Pancreas (tissue), 10 donors: Measurements from ENCODE around the gene TRIP10. TPM values are rescaled to one million over a fixed set of nuclear protein-coding genes. Genes with fewer than 3 reads are reported as not detected.

Experiments
- ATAC-seq, 4 donors: fragments of 200-7000 bp; cut with Tn5 transposase; one replicate each; pipeline versions ENCODE4 v1.8.0 to v1.9.1; 2020; ENCODE audit warnings: mild to moderate bottlenecking in 4 of 4, moderate library complexity in 4 of 4
- DNase-seq, 6 donors: peaks; one replicate each; pipeline ENCODE4 v3.0.0-alpha.2; 2020
- FAIRE-seq: peaks from 2 replicates; lab custom pipeline; 2012; peaks lifted over from hg19 to GRCh38; lab: Jason Lieb, UNC
- H3K27ac ChIP-seq, 4 donors: fragments of 200-600 bp; sonication (generic); 1 replicate in 3 of 4; 2 replicates in 1 of 4; pipeline versions ENCODE4 v1.5.0 to v1.8.0; 2020
- H3K27me3 ChIP-seq, 4 donors: fragments of 200-600 bp; one replicate each; pipeline ENCODE4 v1.8.0; 2021
- H3K36me3 ChIP-seq, 3 donors: fragments of 200-600 bp; sonication (generic) in 1 of 3; one replicate each; pipeline versions ENCODE4 v1.5.0 to v1.8.0; 2020 to 2021
- H3K4me1 ChIP-seq, 3 donors: fragments of 200-600 bp; one replicate each; pipeline ENCODE4 v1.8.0; 2021
- H3K4me3 ChIP-seq, 4 donors: fragments of 200-600 bp; sonication (generic) in 2 of 4; one replicate each; pipeline versions ENCODE4 v1.5.0 to v1.8.0; 2020 to 2021
- H3K9me3 ChIP-seq, 4 donors: fragments of 200-600 bp; one replicate each; pipeline ENCODE4 v1.8.0; 2021
- WGBS, 2 donors: extraction: QIAGEN DNeasy Blood & Tissue Kit; methylation state at CpG; one replicate each; pipeline ENCODE4 v1.1.7; 2013; 5-methylcytosine and 5-hydroxymethylcytosine counted together
- intact Hi-C, 3 donors: fragments of 100-400 bp; cut with DNase I; formaldehyde crosslinking; loops; one replicate each; pipeline versions ENCODE4 v1.11.1 to v1.14.2; 2022
- polyA plus RNA-seq, 2 donors: library from polyadenylated mRNA; stranded (reverse); fragments of 200-250 nt; gene quantifications; one replicate each; pipeline ENCODE4 v1.2.3, GENCODE V29; 2013
- total RNA-seq, 6 donors: library from RNA; stranded (reverse); fragmentation: NEBNext Ultra II Directional in 4 of 6; extraction: Animal tissue kit (Norgen Biotek cat#: 25700) in 4 of 6; gene quantifications; one replicate each; pipeline versions ENCODE4 v1.2.1 to v1.2.4, GENCODE V29; 2021 to 2023
- TF ChIP-seq, protein P1 (sequence below), 4 donors: fragments of 200-600 bp; sonication (generic) in 3 of 4; IDR thresholded peaks; one replicate each; pipeline versions ENCODE4 v1.5.0 to v1.8.0; 2021; ENCODE audit warnings: antibody characterized with exemption in 4 of 4
- donor health status: healthy with polysubstance abuse.
- donor health status: DM: no; HTN: no; CAD: no; lungs with moderate emphysema.
- donor health status: DM: no; HTN: no; CAD: no.
- donor health status: control.
- donor health status: control.
- donor health status: Bipolar disorder and iron deficiency.
- donor health status: DM: yes; HTN: yes; CAD: no.
- donor health status: DM: no; HTN: no; CAD: no.
- donor health status: DM: no; HTN: no; CAD: no.
- donor health status: DM: yes; HTN: yes; CAD: no.

Gene TRIP10
- total and polyA plus RNA-seq, 8 donors: 16.4 to 102 (median 24.8) TPM

DNA sequence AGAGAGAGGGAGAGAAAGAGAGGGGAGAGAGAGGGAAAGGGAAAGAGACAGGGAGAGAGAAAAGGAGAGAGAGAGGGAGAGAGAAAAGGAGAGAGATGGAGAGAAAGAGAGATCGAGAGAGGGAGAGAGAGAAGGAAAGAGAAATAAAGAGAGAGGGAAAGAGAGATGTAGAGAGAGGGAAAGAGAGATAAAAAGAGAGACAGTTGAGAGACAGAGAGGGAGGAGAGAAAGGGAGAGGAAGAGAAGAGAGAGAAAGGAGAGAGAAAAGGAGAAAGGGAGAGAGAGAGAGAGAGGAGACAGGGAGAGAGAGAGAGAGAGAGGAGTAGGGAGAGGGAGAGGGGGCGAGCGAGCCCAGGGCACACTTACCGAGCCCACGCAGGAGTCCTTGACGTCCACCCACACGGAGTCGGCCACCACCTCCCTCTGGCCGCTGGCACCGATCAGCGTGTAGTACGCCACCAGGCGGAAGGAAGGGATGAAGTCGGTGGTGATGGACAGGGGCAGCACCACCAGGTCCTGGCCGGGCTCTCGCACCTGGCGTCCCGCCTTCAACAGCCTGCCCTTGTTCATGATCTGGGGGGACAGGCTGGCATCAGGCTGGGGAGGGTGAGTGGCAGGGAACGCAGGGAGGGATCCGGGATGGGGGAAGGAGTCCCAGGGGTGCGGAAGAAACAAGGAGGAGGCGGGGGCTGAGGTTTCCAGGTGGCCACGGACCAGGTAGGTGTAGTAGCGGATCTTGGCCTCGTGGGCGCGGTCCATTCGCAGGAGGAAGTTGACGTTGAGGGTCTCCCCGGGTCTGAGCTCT, 29.0 kb upstream of the TRIP10 start:
- Histone ChIP-seq H3K27ac (no peak overlapping the region), H3K4me3 (no peak overlapping the region), H3K9me3 (no peaks in the 10 kb centered on the region), H3K36me3 (peaks cover 0 to 3% (median 0%) of the 10 kb centered on the region in 3 donors), H3K4me1 (no peaks in the 10 kb centered on the region), H3K27me3 (no peaks in the 10 kb centered on the region)
- peak in 1 of 4 donors; percentile 28 for ATAC-seq
- DNase-seq: no peak
- FAIRE-seq: no peak
- intact Hi-C loops: no loop called here
- TF ChIP-seq, protein P1, sequence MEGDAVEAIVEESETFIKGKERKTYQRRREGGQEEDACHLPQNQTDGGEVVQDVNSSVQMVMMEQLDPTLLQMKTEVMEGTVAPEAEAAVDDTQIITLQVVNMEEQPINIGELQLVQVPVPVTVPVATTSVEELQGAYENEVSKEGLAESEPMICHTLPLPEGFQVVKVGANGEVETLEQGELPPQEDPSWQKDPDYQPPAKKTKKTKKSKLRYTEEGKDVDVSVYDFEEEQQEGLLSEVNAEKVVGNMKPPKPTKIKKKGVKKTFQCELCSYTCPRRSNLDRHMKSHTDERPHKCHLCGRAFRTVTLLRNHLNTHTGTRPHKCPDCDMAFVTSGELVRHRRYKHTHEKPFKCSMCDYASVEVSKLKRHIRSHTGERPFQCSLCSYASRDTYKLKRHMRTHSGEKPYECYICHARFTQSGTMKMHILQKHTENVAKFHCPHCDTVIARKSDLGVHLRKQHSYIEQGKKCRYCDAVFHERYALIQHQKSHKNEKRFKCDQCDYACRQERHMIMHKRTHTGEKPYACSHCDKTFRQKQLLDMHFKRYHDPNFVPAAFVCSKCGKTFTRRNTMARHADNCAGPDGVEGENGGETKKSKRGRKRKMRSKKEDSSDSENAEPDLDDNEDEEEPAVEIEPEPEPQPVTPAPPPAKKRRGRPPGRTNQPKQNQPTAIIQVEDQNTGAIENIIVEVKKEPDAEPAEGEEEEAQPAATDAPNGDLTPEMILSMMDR (IDR thresholded peaks at IDR 0.05): no peak
- WGBS, 2 donors: 39 to 51% methylated on average over 30 of the region's 30 CpGs

DNA sequence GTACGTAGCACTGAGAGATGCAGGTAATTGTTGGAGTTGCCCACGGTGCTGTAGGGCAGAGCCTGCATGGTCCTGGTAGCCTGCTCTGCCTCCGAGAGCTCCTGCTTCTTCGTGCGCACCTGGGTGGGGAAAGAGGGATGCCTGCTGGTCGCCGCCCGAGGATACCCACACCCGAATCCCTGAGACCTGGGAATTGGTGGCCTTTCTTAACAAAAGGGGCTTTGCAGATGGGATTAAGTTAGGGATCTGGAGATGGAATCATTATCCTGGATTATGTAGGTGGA, 28.5 kb upstream of the TRIP10 start:
- DNase-seq (no peak), ATAC-seq (no peak), FAIRE-seq (no peak)
- Histone ChIP-seq H3K4me1 (no peaks in the 10 kb centered on the region), H3K9me3 (no peaks in the 10 kb centered on the region), H3K4me3 (no peak overlapping the region), H3K27me3 (no peaks in the 10 kb centered on the region), H3K36me3 (peaks cover 0 to 3% (median 0%) of the 10 kb centered on the region in 3 donors), H3K27ac (no peak overlapping the region)
- intact Hi-C loops: no loop called here
- 59 to 76% methylated on average over 9 of the region's 9 CpGs for WGBS, 2 donors
- TF ChIP-seq, protein P1 (IDR thresholded peaks at IDR 0.05): no peak

DNA sequence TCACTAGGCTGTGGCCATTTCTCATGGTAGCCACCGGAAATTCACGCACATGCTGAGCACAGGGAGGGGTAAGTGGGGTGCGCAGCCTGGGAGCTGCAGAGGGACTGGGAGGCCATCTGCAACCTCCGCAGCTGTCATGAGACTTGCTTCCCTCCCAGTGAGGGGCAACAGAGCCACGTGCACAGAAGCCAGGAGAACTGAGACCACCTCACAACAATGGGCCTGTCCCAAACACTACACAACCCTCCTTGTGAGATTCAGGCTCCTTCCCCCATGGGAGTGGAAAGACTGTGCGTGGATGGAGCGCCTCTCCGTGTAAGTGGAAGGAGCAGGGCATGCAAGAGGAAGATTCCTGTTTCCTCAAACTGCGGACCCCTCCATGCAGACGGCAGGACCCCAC, 27.9 kb upstream of the TRIP10 start:
- ATAC-seq: no peak
- no peak overlapping the region for H3K27ac ChIP-seq
- DNase-seq: no peak
- no peaks in the 10 kb centered on the region for H3K9me3 ChIP-seq
- H3K36me3 ChIP-seq: peaks cover 0 to 3% (median 0%) of the 10 kb centered on the region in 3 donors
- TF ChIP-seq, protein P1 (IDR thresholded peaks at IDR 0.05): no peak
- WGBS, 2 donors: 81 to 88% methylated on average over 10 of the region's 10 CpGs
- H3K4me1 ChIP-seq: no peaks in the 10 kb centered on the region
- H3K4me3 ChIP-seq: no peak overlapping the region
- no peaks in the 10 kb centered on the region for H3K27me3 ChIP-seq
- no peak for FAIRE-seq
- intact Hi-C loops: no loop called here

DNA sequence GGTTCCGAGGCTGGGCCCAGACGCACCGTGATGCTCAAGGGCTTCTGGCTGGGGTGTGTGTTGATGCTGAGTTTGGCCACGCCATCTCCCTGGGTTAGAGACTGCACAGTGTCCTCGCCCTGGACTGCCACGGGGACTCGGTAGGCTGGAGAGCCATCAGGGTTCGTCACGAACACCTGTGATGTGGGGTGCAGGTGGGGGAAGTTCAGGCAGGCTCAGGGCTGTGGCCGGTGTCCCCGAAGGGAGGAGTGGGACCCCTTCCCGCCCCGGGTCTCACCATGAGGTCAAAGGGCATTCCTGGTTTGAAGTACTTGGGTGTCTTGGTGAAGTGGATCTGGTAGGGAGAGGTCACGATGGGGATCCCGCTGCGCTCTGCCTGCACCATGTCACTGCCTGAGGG, 27.2 kb upstream of the TRIP10 start:
- ATAC-seq (no peak), FAIRE-seq (no peak), DNase-seq (no peak)
- Histone ChIP-seq H3K27ac (no peak overlapping the region), H3K36me3 (peaks cover 0 to 3% (median 0%) of the 10 kb centered on the region in 3 donors), H3K4me1 (no peaks in the 10 kb centered on the region), H3K9me3 (no peaks in the 10 kb centered on the region), H3K4me3 (no peak overlapping the region), H3K27me3 (no peaks in the 10 kb centered on the region)
- intact Hi-C loops: no loop called here
- TF ChIP-seq, protein P1 (IDR thresholded peaks at IDR 0.05): no peak
- 84 to 91% methylated on average over 16 of the region's 16 CpGs for WGBS, 2 donors
